PFSK-1 (cell line): Measurements from ENCODE around the gene GNG10.
A peak's percentile ranks its signal among the peaks of the same experiment; 100 is the strongest.

ENCODE experiments used
- FOXP2 ChIP-seq: optimal IDR thresholded peaks from 2 replicates; pipeline ENCODE3; 2011; ENCODE audit warnings: borderline replicate concordance, control low read depth, inconsistent platforms; ENCODE audit not compliant: insufficient read depth; ENCODE audit errors: extremely low read length, extremely low read depth
- POLR2AphosphoS5 ChIP-seq: IDR thresholded peaks from 2 replicates; pipeline ENCODE4 v1.6.1; 2012; ENCODE audit warnings: low read depth, mild to moderate bottlenecking, control low read depth, low read length, moderate library complexity
- REST ChIP-seq, 2 experiments: IDR thresholded peaks; 2 replicates each; pipeline versions ENCODE4 v1.6.1 to v1.8.0; 2011 to 2012; ENCODE audit warnings: low read depth in 2 of 2, low read length in 2 of 2, control low read depth in 1 of 2, inconsistent platforms in 1 of 2, mild to moderate bottlenecking in 1 of 2, moderate library complexity in 1 of 2; ENCODE audit not compliant: insufficient read depth in 1 of 2
- TAF1 ChIP-seq: IDR thresholded peaks from 2 replicates; pipeline ENCODE4 v1.6.1; 2012; ENCODE audit warnings: low read length, control low read depth, borderline replicate concordance; ENCODE audit not compliant: insufficient read depth

- TF ChIP-seq TAF1 (peak; percentile 90), POLR2AphosphoS5 (peak; percentile 95), REST (IDR thresholded peaks at IDR 0.05; ENCODE audit: insufficient read depth in 1 of 2, low read depth in 2 of 2, low read length in 2 of 2) (no peak; a peak in 1 of 4 replicates), FOXP2 (peak; percentile 89)
Measured at GRCh38 chr9:111631214-111631971, 30.0 kb upstream of the GNG10 start, which contains the start of gene DNAJC25.
